NCI-H446 treated with DMSO at 0.1 percent for 48 hours (cell line): ENCODE measurements around the gene KCNJ3.
A peak's percentile ranks its signal among the peaks of the same experiment; 100 is the strongest.

Source experiments
- DNase-seq: peaks from one replicate; lab custom pipeline; 2025; lab: John Stamatoyannopoulos, UW

KCNJ3 gene

GRCh38 chr2:154698296-154698720 is at the start of gene KCNJ3:
Gene KCNJ3, plus strand, starts transcription at chr2:154698695. Its CDS starts 81 bp downstream, at chr2:154698776.
- no peak for DNase-seq

GRCh38 chr2:154655499-154655898 is 43.0 kb upstream of the KCNJ3 start:
- no peak for DNase-seq

GRCh38 chr2:154658854-154659253 is 39.6 kb upstream of the KCNJ3 start:
- DNase-seq = no peak

GRCh38 chr2:154664248-154664647 is 34.2 kb upstream of the KCNJ3 start:
- no peak for DNase-seq

GRCh38 chr2:154670083-154670482 is 28.4 kb upstream of the KCNJ3 start:
- no peak for DNase-seq

- no peak for DNase-seq
Measured at GRCh38 chr2:154673694-154674093, 24.8 kb upstream of the KCNJ3 start.

- no peak for DNase-seq
Measured at GRCh38 chr2:154677401-154677800, 21.1 kb upstream of the KCNJ3 start.

GRCh38 chr2:154681741-154682140 is 16.8 kb upstream of the KCNJ3 start:
- no peak for DNase-seq

GRCh38 chr2:154686162-154686561 is 12.3 kb upstream of the KCNJ3 start:
- no peak for DNase-seq

GRCh38 chr2:154688373-154688772 is 10.1 kb upstream of the KCNJ3 start:
- no peak for DNase-seq

GRCh38 chr2:154689158-154689557 is 9.3 kb upstream of the KCNJ3 start:
- DNase-seq = no peak

GRCh38 chr2:154692927-154693326 is 5.6 kb upstream of the KCNJ3 start:
- peak; percentile 84 for DNase-seq

- peak; percentile 81 for DNase-seq
Measured at GRCh38 chr2:154693741-154694340, 4.7 kb upstream of the KCNJ3 start.

- DNase-seq = no peak
Measured at GRCh38 chr2:154694881-154695280, 3.6 kb upstream of the KCNJ3 start.

- no peak for DNase-seq
Measured at GRCh38 chr2:154696369-154696768, 2.1 kb upstream of the KCNJ3 start.

GRCh38 chr2:154696810-154697417 is 1.6 kb upstream of the KCNJ3 start:
- no peak for DNase-seq

- peak; percentile 74 for DNase-seq
Measured at GRCh38 chr2:154697418-154698252, 860 bp upstream of the KCNJ3 start.

- no peak for DNase-seq
Measured at GRCh38 chr2:154698721-154699574, 453 bp downstream of the KCNJ3 start.

GRCh38 chr2:154699575-154699930 is 1.1 kb downstream of the KCNJ3 start:
- DNase-seq = peak; percentile 73

- peak; percentile 82 for DNase-seq
Measured at GRCh38 chr2:154700136-154700535, 1.6 kb downstream of the KCNJ3 start.

- DNase-seq = peak; percentile 75
Measured at GRCh38 chr2:154704991-154705390, 6.5 kb downstream of the KCNJ3 start.

GRCh38 chr2:154706660-154707059 is 8.2 kb downstream of the KCNJ3 start:
- no peak for DNase-seq
